NCI-H526 (cell line): Measurements from ENCODE around the gene KCNV2.

Experiments
- DNase-seq, 2 experiments: peaks; one replicate each; lab custom pipeline; 2025; lab: John Stamatoyannopoulos, UW

The KCNV2 gene

GRCh38 chr9:2758898-2759510 is 41.7 kb downstream of the KCNV2 start:
- DNase-seq = no peak

- DNase-seq = no peak
Observed at GRCh38 chr9:2761424-2761823, 44.1 kb downstream of the KCNV2 start.

GRCh38 chr9:2764353-2764752 is 47.0 kb downstream of the KCNV2 start:
- no peak for DNase-seq

GRCh38 chr9:2765250-2765880 is 48.1 kb downstream of the KCNV2 start:
- DNase-seq = peak in 1 of 2 experiments; percentile 18

- no peak for DNase-seq
Observed at GRCh38 chr9:2767800-2768677, 50.7 kb downstream of the KCNV2 start.

GRCh38 chr9:2771087-2771486 is 53.8 kb downstream of the KCNV2 start:
- no peak for DNase-seq

- no peak for DNase-seq
Observed at GRCh38 chr9:2771661-2772060, 54.4 kb downstream of the KCNV2 start.

- no peak for DNase-seq
Observed at GRCh38 chr9:2777454-2777853, 60.1 kb downstream of the KCNV2 start.

- no peak for DNase-seq
Observed at GRCh38 chr9:2778816-2779215, 61.5 kb downstream of the KCNV2 start.
